Amygdala (tissue), 56 donors: ENCODE results near the gene ELMO3.

Experiments used
- DNase-seq, 56 donors: peaks; one replicate each; lab custom pipeline; 2025; lab: John Stamatoyannopoulos, UW

The ELMO3 gene

DNA sequence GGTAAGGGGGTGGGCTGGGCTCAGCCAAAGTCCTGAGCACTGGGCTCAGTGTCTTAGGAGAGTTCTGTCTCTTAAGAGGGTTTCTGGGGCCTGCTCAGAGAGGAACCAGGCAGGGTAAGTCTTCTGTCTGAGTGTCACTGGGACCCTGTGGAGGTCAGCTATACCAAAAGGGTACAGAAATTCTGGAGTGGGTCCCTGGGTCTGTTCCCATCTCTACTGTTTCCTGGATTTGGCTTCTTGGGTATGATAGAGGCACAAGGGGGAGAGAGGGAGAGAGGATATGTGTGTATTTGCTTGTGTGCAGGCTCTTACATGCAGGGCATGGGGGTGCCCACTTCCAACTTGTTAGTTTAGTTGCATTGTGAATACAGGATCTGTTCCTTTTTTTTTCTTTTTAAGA lies 5.4 kb upstream of the ELMO3 start:
- DNase-seq = no peak

DNA sequence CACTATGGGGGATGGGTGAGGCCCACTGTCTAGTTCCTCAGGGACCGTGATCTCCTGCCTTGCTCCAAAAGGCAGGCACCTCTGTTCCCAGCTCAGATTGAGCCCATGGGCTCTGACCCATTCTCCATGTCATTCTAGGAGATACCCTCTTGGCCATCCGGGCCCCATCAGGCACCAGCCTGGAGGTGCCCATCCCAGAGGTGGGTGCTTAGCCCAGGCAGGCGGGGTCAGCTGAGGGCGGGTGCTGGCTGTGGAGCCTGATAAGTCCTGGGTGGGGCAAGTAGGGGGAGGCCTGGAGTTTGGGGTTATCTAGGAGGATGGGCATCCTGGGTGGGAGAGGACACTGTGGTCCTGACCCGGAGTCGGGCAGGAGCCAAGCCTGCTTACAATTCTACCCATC lies 4.7 kb upstream of the ELMO3 start:
- DNase-seq = no peak

DNA sequence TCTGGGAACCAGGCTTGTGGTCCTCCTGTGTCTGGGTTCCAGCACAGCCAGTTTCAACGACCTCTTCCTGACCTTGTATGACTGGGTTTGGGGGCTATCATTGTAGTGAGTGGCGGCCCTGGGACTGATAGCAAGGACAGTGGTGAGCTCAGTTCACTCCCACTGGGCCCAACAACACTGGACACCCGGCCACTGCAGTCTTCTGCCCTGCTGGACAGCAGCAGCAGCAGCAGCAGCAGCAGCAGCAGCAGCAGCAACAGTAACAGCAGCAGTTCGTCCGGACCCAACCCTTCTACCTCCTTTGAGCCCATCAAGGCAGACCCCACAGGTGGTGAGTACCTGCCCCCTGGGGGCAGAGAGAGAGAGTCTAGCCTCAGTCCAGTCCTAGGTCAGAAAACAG lies 3.3 kb upstream of the ELMO3 start:
- no peak for DNase-seq

DNA sequence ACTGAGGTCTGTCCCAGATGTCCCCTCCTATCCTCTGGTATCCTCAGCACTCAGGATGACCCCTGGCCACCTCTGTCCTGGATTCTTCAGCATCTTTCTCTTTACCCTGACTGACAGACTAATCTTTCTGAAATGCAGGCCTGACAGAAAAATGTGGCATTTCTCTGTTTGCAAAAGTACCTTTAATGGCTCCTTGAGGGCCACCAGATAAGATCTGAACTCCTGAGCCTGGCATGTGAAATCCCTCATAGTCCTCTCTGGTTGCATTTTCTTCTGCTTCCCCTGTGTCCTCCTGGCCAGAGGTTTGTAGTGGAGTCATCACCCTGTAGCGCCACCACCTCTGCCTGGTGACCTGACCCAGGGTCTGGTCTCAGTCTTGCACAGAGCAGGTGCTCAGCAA lies 2.0 kb upstream of the ELMO3 start:
- DNase-seq = no peak

DNA sequence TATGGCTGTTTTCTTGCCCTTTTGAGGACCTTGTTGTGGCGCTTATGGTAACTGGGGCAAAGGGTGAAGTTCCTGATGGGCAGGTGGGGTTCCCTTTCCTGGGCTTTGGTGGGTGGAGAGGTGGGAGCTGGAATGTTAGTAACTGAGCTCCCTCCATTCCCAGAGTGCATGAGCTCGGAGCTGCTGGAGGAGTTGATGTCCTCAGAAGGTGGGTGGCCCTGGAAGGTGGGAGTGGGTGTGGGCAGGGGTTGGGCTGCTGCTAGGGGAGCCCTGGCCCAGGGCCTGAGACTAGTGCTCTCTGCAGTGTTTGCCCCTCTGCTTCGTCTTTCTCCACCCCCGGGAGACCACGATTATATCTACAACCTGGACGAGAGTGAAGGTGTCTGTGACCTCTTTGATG lies 1.2 kb upstream of the ELMO3 start:
- no peak for DNase-seq

DNA sequence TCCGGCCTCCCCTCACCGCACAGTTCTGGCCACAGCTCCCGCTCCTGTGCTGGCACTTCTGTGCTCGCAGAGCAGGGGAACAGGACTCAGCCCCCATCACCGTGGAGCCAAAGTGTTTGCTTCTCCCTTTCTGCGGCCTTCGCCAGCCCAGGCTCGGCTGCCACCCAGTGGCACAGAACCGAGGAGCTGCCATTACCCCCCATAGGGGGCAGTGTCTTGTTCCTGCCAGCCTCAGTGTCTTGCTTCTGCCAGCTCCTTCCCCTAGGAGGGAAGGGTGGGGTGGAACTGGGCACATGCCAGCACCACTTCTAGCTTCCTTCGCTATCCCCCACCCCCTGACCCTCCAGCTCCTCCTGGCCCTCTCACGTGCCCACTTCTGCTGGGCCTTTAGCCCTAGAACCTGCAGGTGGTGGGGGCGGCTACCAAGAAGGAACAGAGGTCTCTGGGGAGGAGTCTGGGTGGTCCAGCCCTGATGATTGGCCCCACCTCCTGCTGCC lies 645 bp upstream of the ELMO3 start:
- DNase-seq = peak in 36 of 56 donors; percentile 8 to 70 (median 43)

DNA sequence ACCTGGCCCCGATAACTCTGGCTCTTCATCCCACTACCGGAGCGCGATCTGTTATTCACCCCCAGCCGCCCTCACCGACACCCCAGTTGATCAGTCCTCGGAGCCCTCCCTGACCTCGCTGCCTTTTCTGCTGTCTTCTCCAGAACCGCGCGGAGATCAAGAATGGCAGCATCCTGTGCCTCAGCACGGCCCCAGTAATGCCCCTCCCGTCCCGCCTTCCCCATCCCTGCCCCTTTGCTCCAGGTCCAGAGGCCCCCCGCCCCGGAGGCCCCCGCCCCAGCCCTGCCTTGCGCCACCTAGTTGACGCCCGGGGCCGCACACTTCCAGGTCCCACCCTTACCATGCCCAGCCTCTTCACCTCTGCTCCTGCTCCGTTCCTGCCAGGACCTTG lies 872 bp downstream of the ELMO3 start:
- no peak for DNase-seq

DNA sequence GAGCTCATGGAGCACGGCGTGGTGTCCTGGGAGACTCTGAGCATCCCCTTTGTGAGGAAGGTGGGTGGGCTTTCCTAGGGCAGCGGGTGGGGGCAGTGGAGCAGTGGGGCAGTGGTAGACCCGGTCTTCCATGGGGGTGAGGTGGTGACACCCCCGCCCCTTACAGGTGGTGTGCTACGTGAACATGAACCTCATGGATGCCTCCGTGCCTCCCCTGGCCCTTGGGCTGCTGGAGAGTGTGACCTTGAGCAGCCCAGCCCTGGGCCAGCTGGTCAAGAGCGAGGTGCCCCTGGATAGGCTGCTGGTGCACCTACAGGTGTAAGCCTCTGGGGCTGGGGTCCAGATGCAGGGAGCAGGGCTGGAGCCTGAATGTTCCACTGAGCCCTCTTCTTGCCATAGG lies 1.6 kb downstream of the ELMO3 start:
- no peak for DNase-seq

DNA sequence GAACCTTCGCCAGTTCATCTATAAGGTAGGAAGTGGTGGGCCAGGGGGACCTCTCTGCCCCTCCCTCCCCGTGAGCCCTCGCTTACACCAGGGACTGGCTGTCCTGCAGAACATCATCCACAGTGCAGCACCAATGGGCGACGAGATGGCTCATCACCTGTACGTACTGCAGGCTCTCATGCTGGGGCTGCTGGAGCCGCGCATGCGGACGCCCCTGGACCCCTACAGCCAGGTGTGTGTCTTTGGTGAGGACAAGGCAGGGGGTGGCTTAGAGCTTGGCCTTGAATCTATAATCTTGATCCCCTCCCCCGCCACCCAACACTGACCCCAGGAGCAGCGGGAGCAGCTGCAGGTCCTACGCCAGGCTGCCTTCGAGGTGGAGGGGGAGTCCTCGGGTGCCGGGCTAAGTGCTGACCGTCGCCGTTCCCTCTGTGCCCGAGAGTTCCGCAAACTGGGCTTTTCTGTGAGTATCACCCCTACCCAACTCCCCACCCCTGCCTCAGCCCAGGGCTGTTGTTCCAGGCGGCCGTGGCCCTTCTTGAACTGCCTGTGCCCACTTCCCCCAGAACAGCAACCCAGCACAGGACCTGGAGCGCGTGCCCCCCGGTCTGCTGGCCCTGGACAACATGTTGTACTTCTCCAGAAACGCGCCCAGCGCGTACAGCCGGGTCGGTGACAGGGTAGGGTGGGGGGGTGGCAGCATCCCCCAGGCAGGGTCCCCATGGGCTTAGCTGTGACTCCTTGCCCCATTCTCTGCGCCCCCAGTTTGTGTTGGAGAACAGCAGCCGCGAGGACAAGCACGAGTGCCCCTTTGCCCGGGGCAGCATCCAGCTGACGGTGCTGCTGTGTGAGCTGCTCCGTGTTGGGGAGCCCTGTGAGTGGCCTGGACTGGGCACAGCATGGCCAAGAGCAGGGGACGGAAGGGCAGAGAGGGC lies 2.7 kb downstream of the ELMO3 start:
- DNase-seq = no peak

DNA sequence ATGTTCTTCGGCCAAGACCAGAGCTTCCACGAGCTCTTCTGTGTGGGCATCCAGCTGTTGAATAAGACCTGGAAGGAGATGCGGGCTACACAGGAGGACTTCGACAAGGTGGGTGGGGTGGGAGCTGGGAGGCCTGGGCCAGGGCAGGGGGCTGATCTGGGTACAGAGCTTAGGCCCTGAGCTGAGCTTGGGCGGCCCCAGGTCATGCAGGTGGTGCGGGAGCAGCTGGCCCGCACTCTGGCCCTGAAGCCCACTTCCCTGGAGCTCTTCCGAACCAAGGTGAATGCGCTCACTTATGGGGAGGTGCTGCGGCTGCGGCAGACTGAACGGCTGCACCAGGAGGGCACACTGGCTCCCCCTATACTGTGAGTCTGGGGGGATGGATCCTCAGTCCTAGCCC lies 3.5 kb downstream of the ELMO3 start:
- no peak for DNase-seq

DNA sequence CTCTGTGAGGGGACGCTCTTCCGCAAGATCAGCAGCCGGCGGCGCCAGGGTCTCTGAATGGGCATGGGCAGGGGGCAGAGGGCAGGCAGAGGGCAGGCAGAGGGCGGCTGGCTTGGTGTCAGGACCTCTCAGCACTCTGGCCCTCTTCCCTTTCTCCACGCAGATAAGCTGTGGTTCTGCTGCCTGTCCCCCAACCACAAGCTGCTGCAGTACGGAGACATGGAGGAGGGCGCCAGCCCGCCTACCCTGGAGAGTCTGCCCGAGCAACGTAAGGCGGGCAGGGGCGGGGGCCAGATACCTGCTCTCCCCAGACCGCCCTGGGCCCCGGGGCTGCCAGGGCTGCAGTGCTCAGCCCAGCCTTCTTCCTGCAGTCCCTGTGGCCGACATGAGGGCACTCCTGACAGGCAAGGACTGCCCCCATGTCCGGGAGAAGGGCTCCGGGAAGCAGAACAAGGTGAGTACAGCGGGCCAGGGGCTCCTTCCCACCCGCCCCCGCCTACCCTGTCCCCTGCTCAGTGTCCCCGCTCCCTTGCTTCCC lies 4.1 kb downstream of the ELMO3 start:
- no peak for DNase-seq

DNA sequence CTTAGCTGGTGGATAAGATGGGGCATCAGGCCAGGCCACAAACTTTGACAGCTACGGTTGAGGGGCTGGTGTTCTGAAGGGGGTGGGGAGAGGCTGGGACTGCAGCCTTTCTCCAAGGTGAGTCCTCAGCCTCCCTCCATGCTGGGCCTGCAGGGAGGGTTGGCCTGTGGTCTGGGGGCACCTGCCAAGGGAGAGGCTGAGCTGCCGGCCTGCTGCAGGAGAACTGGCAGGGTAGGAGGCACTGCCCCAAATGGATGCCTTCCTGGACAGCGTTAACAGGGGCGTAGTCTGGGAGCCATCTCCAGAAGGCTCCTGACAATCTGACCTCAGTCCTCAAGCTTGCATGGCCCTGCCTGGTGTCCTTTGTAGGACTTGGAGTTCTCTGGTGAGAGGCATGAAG lies 5.1 kb downstream of the ELMO3 start:
- DNase-seq = no peak

DNA sequence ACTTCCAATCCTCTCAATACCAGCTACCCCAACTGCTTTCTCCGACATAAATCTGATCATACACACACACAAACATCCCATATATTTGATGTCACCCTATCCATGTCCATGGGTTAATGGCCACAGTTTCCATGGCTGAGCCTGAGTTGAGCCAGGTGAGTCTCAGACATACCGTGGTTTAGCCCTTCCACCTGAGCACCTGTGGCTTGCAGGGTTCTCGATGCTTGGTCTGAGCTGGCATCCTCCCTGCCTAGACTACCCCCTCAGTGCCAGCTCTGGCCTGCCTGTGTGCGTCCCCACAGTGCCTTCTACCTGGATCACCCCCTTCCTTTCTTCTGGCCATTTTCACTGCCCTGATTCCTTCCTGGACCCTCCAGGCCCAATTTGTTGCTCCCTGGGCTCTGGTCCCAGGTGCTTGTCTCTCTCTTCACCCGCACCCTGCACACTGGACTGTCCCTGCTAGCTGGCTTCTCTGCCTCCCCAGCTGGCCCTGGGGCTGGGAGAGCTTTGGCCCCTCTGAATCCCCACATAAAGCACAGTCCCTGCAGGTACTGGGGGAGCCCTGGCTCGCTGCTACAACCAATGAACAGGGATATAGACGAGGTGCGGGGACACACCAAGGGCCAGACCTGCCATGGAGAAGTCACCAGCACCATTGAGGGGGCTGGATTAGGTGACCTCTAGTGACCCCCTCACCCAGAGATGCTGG lies 7.4 kb downstream of the ELMO3 start:
- no peak for DNase-seq

DNA sequence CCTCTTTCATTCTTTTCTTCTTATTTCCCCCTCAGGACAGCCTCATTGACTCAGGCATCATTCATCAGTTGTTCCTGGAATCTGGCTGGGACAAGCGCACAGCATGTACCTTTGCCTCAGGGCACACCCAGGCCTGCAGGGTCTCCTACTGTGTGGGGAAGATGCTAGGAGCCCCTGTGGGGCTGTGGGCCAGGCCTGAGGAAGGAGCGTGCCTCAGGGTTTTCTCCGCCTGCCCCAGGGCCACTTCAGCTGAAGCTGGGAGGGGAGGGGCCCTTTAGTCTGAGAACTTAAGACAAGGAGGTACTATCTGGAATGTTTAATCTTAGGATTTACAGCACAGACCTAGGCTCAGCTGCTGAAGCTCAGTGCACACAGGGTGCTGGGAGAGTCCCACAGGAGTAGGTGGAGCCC lies 7.9 kb downstream of the ELMO3 start:
- DNase-seq = no peak

DNA sequence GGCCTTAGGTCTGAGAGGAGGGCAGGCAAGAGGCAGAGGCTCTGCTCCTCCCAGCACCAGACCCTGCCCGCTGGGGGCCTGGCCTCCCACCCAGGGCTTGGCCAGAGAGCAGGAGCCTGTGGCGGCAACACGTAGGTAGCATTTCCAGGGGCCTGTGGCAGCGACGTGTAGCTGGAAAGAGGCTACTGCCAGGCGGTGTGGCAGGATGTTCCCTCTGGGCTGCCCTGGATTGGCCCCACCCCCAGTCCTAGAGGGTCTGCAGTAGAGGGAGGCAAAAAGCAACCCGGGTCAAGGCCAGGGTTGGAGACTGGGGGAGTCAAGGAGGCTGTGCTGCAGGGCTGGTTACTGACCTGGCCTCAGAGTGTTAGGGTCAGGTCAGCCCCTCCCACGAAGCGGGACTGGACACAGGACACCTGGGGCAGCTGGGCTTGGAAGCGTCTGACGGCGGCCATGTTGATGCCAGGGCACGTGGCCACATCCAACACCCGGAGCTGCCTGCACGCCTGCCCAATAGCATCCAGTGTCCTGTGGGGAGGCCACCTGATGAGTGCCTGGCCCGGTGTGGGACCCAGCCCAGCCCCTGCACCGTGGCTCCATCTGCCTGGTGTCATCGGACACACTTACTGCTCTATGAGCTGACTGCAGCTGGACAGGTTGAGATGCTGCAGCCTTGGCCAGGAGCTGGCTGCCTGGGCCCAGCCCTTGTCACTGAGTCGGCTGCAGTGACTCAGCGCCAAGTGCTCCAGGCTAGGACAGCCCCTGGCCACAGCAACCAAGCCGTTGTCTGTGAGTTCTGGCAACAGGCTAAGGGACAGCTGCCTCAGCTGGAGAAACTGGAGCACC lies 8.5 kb downstream of the ELMO3 start:
- no peak for DNase-seq

DNA sequence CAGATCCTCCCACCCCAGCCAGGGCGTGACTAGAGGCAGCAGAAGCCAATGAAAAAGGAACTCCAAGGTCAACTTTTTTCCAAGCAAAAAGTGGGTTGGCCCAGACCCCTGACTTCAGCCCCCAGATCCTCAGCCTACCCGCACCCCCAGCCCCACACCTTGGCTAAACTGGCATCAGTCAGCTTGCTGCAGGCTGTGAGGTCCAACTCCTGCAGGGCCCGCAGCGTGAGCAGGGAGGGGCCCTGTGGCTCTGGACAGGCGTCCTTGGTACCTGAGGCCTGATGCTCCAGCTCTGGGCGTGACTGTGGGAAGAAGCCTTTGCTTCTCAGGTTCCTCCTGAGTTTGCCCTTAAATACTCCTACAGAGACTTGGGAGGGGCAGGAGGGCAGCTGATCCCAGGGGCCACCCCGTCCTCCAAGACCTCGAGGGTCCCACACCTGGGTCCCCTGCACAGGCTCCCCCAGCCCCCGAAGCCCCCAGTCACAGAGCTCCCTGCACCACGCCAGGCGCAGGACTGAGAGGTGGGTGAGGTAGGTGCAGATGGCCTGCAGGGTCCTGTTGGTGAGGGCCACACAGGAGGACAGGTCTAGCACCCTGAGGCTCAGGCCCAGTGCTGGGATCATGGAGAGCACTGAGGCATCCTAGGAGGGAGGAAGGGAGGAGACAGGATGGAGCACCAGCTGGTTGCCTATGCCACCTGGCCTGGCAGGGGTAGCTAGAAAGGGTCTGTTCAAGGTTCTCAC lies 9.4 kb downstream of the ELMO3 start:
- DNase-seq = no peak

DNA sequence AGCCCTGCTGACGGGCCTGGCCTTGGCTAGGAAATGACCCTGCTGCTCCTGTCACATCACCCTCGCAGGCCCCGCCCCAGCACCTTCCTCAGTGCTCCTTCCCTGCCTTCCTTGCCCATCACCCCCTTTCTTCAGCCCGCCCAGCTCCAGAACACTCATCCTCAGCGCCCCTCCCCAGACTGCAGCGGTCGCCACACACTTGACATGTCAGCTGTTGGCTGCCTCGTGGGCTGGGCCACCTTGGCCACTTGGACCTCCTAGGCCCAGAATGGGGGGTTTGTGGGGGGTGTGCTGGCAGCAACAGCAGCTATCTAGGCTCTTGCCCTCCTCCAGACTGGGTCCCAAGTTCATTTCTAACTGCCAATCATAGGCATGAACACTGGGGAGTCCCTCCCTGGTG lies 10.6 kb downstream of the ELMO3 start:
- DNase-seq = no peak

DNA sequence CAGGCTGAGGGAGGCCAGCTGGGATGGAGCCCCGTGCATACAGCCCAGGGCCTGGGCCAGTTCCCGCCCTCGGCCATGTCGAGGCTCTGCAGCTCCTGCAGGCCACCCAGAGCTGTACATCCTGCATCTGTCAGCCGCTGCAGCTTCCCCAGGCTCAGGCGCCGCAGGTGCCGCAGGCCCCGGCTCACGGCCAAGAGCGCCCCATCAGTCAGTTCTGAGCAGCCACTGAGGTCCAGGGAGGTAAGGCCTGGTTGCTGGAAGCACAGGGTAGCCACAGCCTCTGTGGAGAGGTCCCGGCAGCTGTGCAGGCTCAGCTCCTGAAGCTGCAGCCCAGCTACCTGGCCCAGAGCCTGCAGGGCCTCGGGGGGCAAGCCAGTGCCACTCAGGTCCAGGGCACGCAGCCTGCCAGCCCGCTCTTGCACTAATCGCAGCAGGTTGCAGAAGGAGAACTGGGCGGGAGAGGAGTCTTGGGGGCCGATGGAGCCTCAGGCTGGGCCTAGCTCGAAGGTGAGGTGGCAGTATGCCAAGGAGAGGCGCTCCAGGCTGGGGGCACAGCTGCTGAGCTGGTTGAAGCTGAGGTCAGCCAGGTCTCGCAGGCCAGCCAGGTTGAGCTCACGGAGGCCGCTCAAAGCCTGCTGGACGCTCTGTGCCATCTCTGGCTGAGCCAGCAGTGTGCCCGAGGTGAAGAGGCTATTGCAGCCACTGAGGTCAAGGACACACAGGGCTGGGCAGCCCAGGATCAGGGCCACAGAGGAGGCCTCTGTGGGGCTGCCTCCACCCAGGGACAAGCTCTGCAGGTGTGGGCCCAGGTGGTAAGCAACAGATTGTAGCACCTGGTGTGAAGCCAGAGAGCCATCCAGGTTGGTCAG lies 11.4 kb downstream of the ELMO3 start:
- no peak for DNase-seq

DNA sequence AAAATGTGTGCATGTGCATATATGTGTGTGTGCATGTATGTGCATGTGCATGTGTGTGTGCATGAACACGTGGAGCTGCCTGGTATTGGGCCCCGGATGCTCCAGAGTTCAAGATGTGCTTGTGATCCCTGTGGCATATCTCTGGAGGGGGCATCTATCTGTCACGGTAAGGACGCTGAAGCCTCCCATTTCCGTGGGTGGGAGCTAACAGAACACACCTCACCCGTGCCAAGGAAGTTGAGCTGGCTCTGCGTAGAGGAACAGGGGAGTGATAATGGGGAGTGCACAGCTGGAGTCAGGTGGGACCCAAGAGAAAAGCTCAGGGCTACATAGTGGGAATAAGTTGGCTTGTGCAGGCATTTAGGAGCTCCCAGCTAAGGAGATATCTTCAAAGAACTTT lies 12.7 kb downstream of the ELMO3 start:
- no peak for DNase-seq
